GM19193 (cell line): ENCODE data around the gene ANXA6.

Experiments
- POLR2A ChIP-seq: IDR thresholded peaks from 4 replicates; pipeline ENCODE4 v1.6.1; 2011; ENCODE audit not compliant: insufficient read depth, insufficient read length; ENCODE audit errors: extremely low read depth

ANXA6 gene

GRCh38 chr5:151063142-151063989 lies 94.2 kb downstream of the ANXA6 start:
- TF ChIP-seq POLR2A, result no peak

- no peak for TF ChIP-seq POLR2A
These were observed 95.0 kb downstream of the ANXA6 start for GRCh38 chr5:151062405-151063141.

- no peak for TF ChIP-seq POLR2A
These were observed 96.8 kb downstream of the ANXA6 start for GRCh38 chr5:151060742-151061141.

GRCh38 chr5:151058891-151059489 lies 98.6 kb downstream of the ANXA6 start:
- no peak for TF ChIP-seq POLR2A

GRCh38 chr5:151058301-151058700 lies 99.3 kb downstream of the ANXA6 start:
- no peak for TF ChIP-seq POLR2A

GRCh38 chr5:151056379-151057325 lies 100.9 kb downstream of the ANXA6 start:
- no peak for TF ChIP-seq POLR2A

- TF ChIP-seq POLR2A, result no peak
These were observed 102.2 kb downstream of the ANXA6 start for GRCh38 chr5:151055336-151055735.

- no peak for TF ChIP-seq POLR2A
These were observed 102.9 kb downstream of the ANXA6 start for GRCh38 chr5:151054709-151055108.

GRCh38 chr5:151053796-151054462 lies 103.7 kb downstream of the ANXA6 start:
- TF ChIP-seq POLR2A, result no peak

- no peak for TF ChIP-seq POLR2A
These were observed 104.7 kb downstream of the ANXA6 start for GRCh38 chr5:151052836-151053235.

- TF ChIP-seq POLR2A, result no peak
These were observed 105.5 kb downstream of the ANXA6 start for GRCh38 chr5:151051931-151052608.

- no peak for TF ChIP-seq POLR2A
These were observed 106.3 kb downstream of the ANXA6 start for GRCh38 chr5:151051066-151051930.
